Epithelial cell of proximal tubule (primary cell): Measurements from ENCODE around the gene HIRA. TPM values are rescaled to one million over a fixed set of nuclear protein-coding genes. Genes with fewer than 3 reads are reported as not detected.

Experiments
- DNase-seq: peaks from one replicate; pipeline ENCODE4 v3.0.0-alpha.2; 2011; ENCODE audit warnings: low read depth
- H3K4me3 ChIP-seq: 2 replicates; pipeline ENCODE4 v1.5.1; 2011; ENCODE audit warnings: low read depth, mild to moderate bottlenecking, low read length
- total RNA-seq: library from RNA; depleted of rRNA; stranded (reverse); fragments of >200 nt; gene quantifications from 2 replicates; pipeline ENCODE4 v1.2.3, GENCODE V29; 2015
- TF ChIP-seq, protein P1 (sequence below): conservative IDR thresholded peaks from 2 replicates; pipeline ENCODE4 v1.5.1; 2012; ENCODE audit warnings: low read depth, mild to moderate bottlenecking, low read length

The HIRA gene
- total RNA-seq, 1 donor from 2014 or later: 13.3 TPM

DNA sequence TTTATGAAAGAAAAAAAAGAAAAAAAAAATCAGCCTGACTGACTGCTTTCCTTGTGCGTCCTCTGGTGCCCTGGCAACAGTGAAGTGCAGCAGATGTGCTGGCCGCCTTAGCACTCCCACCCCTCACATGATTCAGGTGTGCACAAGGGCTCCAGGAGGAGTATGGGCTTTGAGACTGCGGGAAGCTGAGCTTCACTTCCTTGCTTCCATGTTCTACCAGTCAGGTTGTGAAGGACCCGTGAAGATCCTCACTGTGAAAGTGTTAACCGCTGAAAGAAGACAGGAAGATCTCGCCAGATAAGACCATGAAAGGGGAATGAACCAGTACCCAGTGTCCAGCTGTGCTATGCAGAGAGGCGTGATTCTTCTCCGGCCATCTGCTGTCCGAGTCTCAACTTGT lies 48.2 kb downstream of the HIRA start:
- H3K4me3 ChIP-seq: no peak overlapping the region
- no peak for DNase-seq
- TF ChIP-seq, protein P1, sequence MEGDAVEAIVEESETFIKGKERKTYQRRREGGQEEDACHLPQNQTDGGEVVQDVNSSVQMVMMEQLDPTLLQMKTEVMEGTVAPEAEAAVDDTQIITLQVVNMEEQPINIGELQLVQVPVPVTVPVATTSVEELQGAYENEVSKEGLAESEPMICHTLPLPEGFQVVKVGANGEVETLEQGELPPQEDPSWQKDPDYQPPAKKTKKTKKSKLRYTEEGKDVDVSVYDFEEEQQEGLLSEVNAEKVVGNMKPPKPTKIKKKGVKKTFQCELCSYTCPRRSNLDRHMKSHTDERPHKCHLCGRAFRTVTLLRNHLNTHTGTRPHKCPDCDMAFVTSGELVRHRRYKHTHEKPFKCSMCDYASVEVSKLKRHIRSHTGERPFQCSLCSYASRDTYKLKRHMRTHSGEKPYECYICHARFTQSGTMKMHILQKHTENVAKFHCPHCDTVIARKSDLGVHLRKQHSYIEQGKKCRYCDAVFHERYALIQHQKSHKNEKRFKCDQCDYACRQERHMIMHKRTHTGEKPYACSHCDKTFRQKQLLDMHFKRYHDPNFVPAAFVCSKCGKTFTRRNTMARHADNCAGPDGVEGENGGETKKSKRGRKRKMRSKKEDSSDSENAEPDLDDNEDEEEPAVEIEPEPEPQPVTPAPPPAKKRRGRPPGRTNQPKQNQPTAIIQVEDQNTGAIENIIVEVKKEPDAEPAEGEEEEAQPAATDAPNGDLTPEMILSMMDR: no peak

DNA sequence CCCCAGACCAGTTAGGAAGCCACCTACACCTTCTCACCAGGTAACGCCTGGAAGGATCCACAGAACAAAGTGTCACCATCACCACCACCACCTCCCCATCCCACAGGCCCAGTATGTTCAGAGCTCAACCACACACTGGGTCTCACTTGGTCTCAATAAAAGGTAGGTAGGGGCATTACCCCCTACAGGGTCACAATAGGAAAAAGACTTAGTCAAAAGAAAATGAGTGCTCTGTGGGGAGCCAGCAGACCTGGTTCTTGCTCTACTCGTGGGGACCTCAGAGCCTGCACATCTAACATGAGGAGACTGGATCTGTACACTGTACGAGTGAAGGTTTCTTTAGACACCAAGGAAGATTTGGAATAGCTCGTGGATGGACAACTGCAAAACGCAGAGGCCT lies 49.3 kb downstream of the HIRA start:
- TF ChIP-seq, protein P1: no peak
- H3K4me3 ChIP-seq: no peak overlapping the region
- no peak for DNase-seq

DNA sequence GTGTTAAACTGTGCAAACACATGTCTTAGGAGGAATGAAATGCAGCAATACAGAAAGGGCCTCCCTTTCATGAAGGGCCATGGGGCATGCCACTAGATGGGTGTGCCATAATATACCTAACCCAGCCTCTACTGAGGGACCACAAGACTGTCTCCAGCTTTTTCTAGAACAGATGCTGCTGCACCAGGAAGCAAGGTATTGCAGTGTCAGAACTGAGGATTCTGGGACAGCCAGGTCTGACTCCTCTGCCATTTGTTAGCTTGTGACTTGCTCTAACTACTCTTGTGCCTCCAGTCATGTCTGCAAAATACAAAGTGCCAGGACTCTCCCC lies 53.2 kb downstream of the HIRA start:
- TF ChIP-seq, protein P1: no peak
- DNase-seq: no peak
- H3K4me3 ChIP-seq: no peak overlapping the region

DNA sequence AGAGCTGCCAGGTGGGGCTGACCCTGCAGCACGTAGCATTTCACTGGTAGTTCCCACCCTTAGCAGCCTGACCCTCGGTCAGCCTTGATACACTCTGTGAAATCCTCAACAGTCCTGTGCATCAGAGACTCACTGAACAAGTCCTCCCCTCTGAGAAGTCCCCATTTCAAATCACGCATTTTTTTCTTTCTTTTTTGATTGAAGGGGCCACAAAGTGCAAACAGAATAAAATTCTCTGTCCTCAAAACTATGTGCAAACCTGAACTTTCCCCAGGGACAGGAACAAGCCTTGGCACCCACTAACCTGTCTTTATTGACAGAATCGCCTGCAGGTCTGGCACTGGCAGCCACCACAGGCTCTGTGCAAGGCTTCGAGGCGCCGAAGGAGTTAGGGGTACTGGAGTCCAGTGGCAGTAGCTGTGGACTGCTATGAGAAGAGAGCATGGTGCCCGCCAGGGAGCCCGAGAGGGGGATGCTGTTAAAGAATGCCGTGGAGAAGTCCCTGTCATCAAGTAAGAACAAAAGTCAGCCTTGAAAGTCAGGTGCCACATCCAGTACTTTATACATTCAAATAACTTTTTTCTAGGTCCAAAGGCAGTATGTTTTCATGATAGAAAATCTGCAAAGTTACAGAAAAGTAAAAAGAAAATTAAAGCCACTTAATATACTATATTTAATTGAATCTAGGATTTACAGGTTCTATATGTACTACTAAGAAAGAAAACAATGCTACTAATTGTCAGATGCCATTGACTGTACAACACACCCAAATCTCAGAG lies 53.8 kb downstream of the HIRA start:
- no peak for DNase-seq
- no peak overlapping the region for H3K4me3 ChIP-seq
- TF ChIP-seq, protein P1: no peak

DNA sequence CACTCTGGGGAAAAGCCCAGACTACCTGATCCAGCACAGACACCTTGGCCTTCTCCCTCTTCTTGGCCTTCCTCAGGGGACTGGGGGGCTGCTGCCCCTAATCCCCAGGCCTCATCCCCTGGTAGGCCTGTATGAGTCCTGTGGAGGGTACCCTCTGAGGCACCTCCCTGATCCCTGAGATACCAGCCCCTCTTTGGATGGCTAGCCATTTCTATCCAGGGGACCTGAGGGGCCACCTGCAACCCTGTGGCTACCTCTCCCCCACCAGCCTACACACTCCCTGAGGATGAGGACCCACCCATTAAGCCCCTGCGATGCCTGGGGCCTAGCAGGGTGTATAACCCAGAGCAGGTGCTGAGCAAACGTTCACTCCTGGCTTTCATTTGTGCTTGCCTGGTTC lies 54.6 kb downstream of the HIRA start:
- H3K4me3 ChIP-seq: no peak overlapping the region
- TF ChIP-seq, protein P1: no peak
- no peak for DNase-seq

DNA sequence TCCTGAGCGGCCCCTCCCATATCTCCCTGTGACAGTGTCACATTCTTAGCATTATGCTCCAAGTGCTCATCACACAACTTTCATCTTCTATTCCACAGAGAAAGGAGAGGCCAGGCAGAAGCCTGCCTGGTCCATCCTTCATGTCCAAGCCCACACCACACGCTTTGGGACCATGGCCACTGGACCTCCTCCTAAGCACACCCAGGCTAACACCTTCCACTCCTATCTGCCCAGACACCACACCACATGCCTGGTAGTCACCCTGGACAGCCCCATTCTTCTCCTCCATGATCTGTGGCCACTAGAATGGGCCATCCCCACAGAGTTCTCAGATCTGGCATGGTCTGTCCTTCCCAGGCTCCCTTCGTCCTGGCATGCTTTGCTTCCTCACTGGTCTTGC lies 55.3 kb downstream of the HIRA start:
- DNase-seq: no peak
- TF ChIP-seq, protein P1: no peak
- no peak overlapping the region for H3K4me3 ChIP-seq

DNA sequence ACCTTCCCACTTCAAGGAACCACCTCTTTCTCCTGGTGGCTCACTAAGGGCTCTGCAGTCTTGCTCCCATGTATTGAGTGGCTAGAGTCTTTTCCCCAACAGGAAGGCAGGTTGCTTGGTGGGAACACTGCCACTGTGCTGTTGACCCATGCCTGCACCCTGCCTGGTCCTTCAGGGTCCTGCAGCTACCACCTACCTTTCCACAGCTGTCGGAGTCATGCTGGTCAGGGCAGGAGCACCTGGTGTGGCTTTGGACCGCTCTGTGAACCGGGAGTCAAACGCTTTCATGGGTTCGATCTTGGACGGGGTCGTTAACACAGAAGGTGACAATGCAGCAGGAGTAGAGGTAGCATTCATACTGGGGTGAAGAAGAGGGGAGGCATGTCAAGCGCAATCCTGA lies 56.1 kb downstream of the HIRA start:
- TF ChIP-seq, protein P1: no peak

More for the DNA sequence above, 56.1 kb downstream of the HIRA start:
- no peak for DNase-seq
- H3K4me3 ChIP-seq: no peak overlapping the region
